Activated naive CD8-positive, alpha-beta T cell treated with anti-CD3 and anti-CD28 coated beads, Interleukin-2, amount 50 U/mL, for 24 hours (primary cell): ENCODE data around the gene ARHGAP6.
A peak's percentile ranks its signal among the peaks of the same experiment; 100 is the strongest.
"Not testable (repeated sequence)": the region's sequence is repeated elsewhere in the genome, so short reads cannot be mapped to it uniquely, and the experiment has no call there.

Source experiments
- ATAC-seq: fragments of 150-1000 bp; cut with Tn5 transposase; one replicate; pipeline ENCODE4 v1.10.0; 2021
- DNase-seq: peaks from one replicate; pipeline ENCODE4 v3.0.0; 2021
- H3K27ac Mint-ChIP-seq: one replicate; pipeline ENCODE4 v1.8.0; 2021; ENCODE audit warnings: mild to moderate bottlenecking, mixed read lengths
- H3K27me3 Mint-ChIP-seq: one replicate; pipeline ENCODE4 v1.8.0; 2021; ENCODE audit warnings: mixed read lengths
- H3K36me3 Mint-ChIP-seq: one replicate; pipeline ENCODE4 v1.8.0; 2021; ENCODE audit warnings: low read depth, mixed read lengths
- H3K4me1 Mint-ChIP-seq: one replicate; pipeline ENCODE4 v1.8.0; 2021; ENCODE audit warnings: mixed read lengths
- H3K4me3 Mint-ChIP-seq: one replicate; pipeline ENCODE4 v1.8.0; 2021; ENCODE audit warnings: mild to moderate bottlenecking, moderate library complexity, mixed read lengths
- H3K9me3 Mint-ChIP-seq: one replicate; pipeline ENCODE4 v1.8.0; 2021; ENCODE audit warnings: mixed read lengths

ARHGAP6 gene

DNA sequence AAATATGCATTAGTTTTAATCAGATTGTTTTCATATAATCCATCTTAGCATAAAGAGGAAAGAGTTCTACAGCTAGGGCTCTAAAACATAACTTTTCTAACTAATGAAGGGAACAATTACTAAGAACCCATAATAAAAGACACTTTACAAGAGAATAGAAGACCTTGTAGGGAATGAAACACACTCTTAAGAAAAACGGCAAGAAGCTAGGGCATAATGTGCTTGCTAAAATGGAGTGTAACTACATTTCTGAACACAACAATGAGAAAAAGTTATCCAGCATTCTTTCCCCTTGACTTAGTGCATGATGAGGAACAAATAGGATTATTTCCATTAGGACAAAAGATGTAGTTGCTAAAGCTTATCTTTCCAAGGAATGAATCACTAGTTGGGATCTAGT, 54.6 kb downstream of the ARHGAP6 start:
- no peaks in the 10 kb centered on the region for H3K36me3 Mint-ChIP-seq
- DNase-seq, result no peak
- no peaks in the 10 kb centered on the region for H3K9me3 Mint-ChIP-seq
- H3K27me3 Mint-ChIP-seq, result peaks cover 2% of the 10 kb centered on the region
- ATAC-seq, result no peak
- no peak overlapping the region for H3K27ac Mint-ChIP-seq
- no peak overlapping the region for H3K4me3 Mint-ChIP-seq
- H3K4me1 Mint-ChIP-seq, result no peaks in the 10 kb centered on the region

DNA sequence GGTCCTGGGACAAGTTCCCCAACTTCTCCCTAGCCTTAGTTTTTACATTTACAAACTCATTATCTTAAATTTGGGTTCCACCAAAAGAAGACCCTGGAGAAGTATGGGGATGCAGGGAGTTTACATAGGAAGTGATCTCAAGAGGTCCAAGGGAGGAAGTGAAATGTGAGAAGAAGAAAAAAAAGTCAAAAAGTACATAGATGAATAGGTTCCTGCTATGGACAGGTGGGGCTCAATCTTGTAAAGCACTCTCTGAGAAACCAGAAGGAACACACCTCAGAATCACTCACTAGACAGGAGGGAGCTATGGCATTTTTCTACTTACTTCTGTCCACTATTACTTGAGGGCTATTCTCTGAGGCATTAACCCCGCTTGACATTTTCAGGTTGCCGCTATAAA, 56.6 kb downstream of the ARHGAP6 start:
- H3K4me3 Mint-ChIP-seq, result no peak overlapping the region
- no peak overlapping the region for H3K27ac Mint-ChIP-seq
- no peak for DNase-seq
- H3K36me3 Mint-ChIP-seq, result no peaks in the 10 kb centered on the region
- peaks cover 2% of the 10 kb centered on the region for H3K27me3 Mint-ChIP-seq
- no peaks in the 10 kb centered on the region for H3K9me3 Mint-ChIP-seq
- no peak for ATAC-seq
- H3K4me1 Mint-ChIP-seq, result no peaks in the 10 kb centered on the region

DNA sequence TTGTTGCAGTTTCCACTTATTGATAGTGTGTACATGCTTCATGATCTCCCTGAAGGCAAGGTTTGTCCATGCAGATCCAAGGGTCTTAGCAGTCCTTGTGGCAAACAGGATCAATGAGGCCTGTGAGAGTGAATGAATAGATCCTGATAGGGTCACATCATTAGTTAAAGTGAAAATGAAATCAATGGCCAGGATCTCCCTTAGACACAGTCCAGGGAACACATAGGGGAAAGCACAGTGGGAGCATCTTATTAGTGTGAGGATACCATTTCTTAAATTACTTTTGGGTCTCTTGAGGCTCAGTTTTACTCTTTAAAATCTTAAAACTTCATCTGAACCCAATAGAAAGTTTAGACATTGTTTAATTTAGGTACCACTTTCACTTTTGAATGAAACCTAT, 59.3 kb downstream of the ARHGAP6 start:
- Mint-ChIP-seq H3K4me1 (no peaks in the 10 kb centered on the region), H3K9me3 (no peaks in the 10 kb centered on the region), H3K27ac (no peak overlapping the region), H3K36me3 (no peaks in the 10 kb centered on the region), H3K4me3 (no peak overlapping the region), H3K27me3 (no peaks in the 10 kb centered on the region)
- no peak for ATAC-seq
- no peak for DNase-seq

- H3K4me1 Mint-ChIP-seq, result no peaks in the 10 kb centered on the region
- H3K4me3 Mint-ChIP-seq, result no peak overlapping the region
- no peaks in the 10 kb centered on the region for H3K9me3 Mint-ChIP-seq
- no peak overlapping the region for H3K27ac Mint-ChIP-seq
- H3K27me3 Mint-ChIP-seq, result no peaks in the 10 kb centered on the region
- no peak for DNase-seq
- H3K36me3 Mint-ChIP-seq, result no peaks in the 10 kb centered on the region
- ATAC-seq, result no peak
Observed at GRCh38 chrX:11600578-11600977, 65.1 kb downstream of the ARHGAP6 start.

DNA sequence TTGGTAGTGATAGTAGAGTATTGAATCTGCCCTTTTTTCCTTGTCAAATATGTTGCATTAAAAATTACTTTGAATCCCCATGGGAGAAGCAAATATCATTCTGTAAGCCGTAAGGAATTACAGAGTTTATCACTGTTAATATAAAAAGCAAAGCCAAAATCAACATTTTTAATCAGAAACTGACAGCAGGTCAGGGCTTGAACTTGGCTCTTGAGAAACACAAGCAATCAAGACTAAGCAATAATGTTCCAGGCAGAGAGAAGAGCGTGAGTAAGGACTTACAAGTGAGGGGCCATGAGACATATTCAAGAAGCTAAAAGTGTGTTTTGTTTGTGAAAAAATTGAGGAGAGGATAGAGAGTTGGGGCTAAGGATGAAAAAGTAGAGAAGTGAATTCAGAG, 68.2 kb downstream of the ARHGAP6 start:
- ATAC-seq, result no peak
- H3K9me3 Mint-ChIP-seq, result no peaks in the 10 kb centered on the region
- H3K36me3 Mint-ChIP-seq, result no peaks in the 10 kb centered on the region
- DNase-seq, result no peak
- H3K4me1 Mint-ChIP-seq, result no peaks in the 10 kb centered on the region
- H3K4me3 Mint-ChIP-seq, result no peak overlapping the region
- H3K27me3 Mint-ChIP-seq, result no peaks in the 10 kb centered on the region
- no peak overlapping the region for H3K27ac Mint-ChIP-seq

DNA sequence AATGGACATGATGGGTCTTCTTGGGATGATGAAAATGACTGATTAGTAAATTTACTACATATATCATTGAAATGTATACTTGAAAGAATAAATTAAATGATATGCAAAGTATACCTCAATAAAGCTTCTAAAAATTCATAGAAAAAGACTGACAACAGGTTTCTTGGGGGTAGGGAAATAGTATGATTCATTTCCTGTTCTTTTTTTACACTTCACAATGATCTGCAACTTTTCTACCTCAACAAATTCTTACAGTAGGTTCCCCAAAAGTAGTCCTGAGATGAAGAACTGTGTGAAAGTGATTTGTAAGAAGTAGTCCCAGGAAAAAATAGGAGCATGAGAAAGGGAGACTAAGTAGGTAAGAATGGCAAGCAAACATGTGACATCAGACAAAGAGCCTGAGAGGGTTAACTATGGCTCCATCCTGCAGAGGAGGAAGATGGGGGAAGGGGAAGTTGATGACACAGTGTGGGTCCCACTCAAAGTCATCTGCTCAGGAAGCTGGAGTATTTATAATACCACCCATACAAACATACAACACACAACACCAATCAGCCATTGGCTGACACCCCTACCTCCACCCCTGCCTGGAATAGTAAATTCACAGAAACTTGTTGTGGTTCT, 73.9 kb downstream of the ARHGAP6 start:
- no peak for DNase-seq
- no peak overlapping the region for H3K4me3 Mint-ChIP-seq
- H3K36me3 Mint-ChIP-seq, result no peaks in the 10 kb centered on the region
- H3K4me1 Mint-ChIP-seq, result peaks cover 18% of the 10 kb centered on the region
- H3K27ac Mint-ChIP-seq, result peak overlapping the region; percentile 79
- H3K27me3 Mint-ChIP-seq, result peaks cover under 1% of the 10 kb centered on the region
- peak; percentile 65 for ATAC-seq
- no peaks in the 10 kb centered on the region for H3K9me3 Mint-ChIP-seq

GRCh38 chrX:11589641-11590040, 76.1 kb downstream of the ARHGAP6 start:
- peaks cover 2% of the 10 kb centered on the region for H3K27me3 Mint-ChIP-seq
- peaks cover 18% of the 10 kb centered on the region for H3K4me1 Mint-ChIP-seq
- DNase-seq (no peak), ATAC-seq (peak; percentile 46)
- no peaks in the 10 kb centered on the region for H3K9me3 Mint-ChIP-seq
- no peak overlapping the region for H3K27ac Mint-ChIP-seq
- H3K36me3 Mint-ChIP-seq, result no peaks in the 10 kb centered on the region
- H3K4me3 Mint-ChIP-seq, result no peak overlapping the region

GRCh38 chrX:11588097-11588496, 77.6 kb downstream of the ARHGAP6 start:
- Mint-ChIP-seq H3K9me3 (no peaks in the 10 kb centered on the region), H3K27ac (no peak overlapping the region), H3K4me1 (peaks cover 18% of the 10 kb centered on the region), H3K36me3 (no peaks in the 10 kb centered on the region), H3K4me3 (no peak overlapping the region), H3K27me3 (peaks cover 2% of the 10 kb centered on the region)
- ATAC-seq (no peak), DNase-seq (no peak)

DNA sequence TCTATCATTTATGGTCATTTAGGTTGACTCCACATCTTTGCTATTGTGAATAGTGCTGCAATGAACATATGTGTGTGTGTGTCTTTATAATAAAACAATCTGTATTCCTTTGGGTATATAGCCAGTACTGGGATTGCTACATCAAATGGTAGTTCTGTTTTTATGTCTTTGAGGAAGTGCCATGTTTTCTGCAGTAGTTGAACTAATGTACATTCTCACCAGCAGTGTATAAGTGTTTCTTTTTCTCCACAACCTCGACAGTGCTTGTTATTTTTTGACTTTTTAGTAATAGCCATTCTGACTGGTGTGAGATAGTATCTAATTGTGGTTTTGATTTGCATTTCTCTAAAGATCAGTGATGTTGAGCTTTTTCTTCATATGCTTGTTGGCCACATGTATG, 80.5 kb downstream of the ARHGAP6 start:
- ATAC-seq, result no peak
- Mint-ChIP-seq H3K36me3 (no peaks in the 10 kb centered on the region), H3K4me3 (no peak overlapping the region), H3K27ac (no peak overlapping the region), H3K4me1 (peaks cover 7% of the 10 kb centered on the region), H3K9me3 (no peaks in the 10 kb centered on the region), H3K27me3 (peaks cover 2% of the 10 kb centered on the region)
- DNase-seq, result no peak

DNA sequence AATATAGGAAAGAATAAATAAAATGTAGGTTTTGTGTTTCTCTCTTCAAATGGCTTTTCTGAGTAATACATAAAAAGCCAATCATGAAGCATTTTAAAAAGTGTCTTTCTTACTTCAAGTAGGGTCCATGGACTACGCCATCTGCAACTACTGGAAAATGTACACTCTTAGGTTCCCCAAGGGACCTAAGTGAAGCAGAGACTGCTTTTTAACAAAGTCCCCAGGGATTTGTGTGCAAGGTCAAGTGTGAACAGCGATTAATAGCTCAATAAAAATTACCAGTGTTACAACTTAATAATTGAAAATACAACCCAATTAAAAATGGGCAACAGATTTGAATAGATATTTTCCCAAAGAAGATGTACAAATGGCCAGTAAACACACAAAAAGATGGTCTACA, 84.9 kb downstream of the ARHGAP6 start:
- Mint-ChIP-seq H3K9me3 (no peaks in the 10 kb centered on the region), H3K27me3 (no peaks in the 10 kb centered on the region), H3K36me3 (no peaks in the 10 kb centered on the region), H3K4me3 (no peak overlapping the region), H3K27ac (no peak overlapping the region), H3K4me1 (peaks cover 3% of the 10 kb centered on the region)
- ATAC-seq (no peak), DNase-seq (no peak)

- peak; percentile 57 for ATAC-seq
- no peak for DNase-seq
- no peak overlapping the region for H3K27ac Mint-ChIP-seq
- peaks cover 3% of the 10 kb centered on the region for H3K4me1 Mint-ChIP-seq
- H3K9me3 Mint-ChIP-seq, result no peaks in the 10 kb centered on the region
- H3K27me3 Mint-ChIP-seq, result no peaks in the 10 kb centered on the region
- no peak overlapping the region for H3K4me3 Mint-ChIP-seq
- H3K36me3 Mint-ChIP-seq, result no peaks in the 10 kb centered on the region
Observed at GRCh38 chrX:11579636-11580600, 85.8 kb downstream of the ARHGAP6 start.

- not testable (repeated sequence) for H3K4me1 Mint-ChIP-seq, H3K27ac Mint-ChIP-seq, H3K4me3 Mint-ChIP-seq, ATAC-seq, H3K9me3 Mint-ChIP-seq, H3K36me3 Mint-ChIP-seq, DNase-seq, H3K27me3 Mint-ChIP-seq
Observed at GRCh38 chrX:11578301-11578700, 87.4 kb downstream of the ARHGAP6 start.

GRCh38 chrX:11577603-11578002, 88.1 kb downstream of the ARHGAP6 start:
- no peak overlapping the region for H3K4me3 Mint-ChIP-seq
- H3K4me1 Mint-ChIP-seq, result peaks cover 3% of the 10 kb centered on the region
- no peak for ATAC-seq
- no peak overlapping the region for H3K27ac Mint-ChIP-seq
- H3K27me3 Mint-ChIP-seq, result no peaks in the 10 kb centered on the region
- DNase-seq, result no peak
- H3K9me3 Mint-ChIP-seq, result no peaks in the 10 kb centered on the region
- H3K36me3 Mint-ChIP-seq, result no peaks in the 10 kb centered on the region

GRCh38 chrX:11575332-11575731, 90.4 kb downstream of the ARHGAP6 start:
- H3K4me3 Mint-ChIP-seq, result no peak overlapping the region
- no peak for ATAC-seq

GRCh38 chrX:11567528-11568220, 98.0 kb downstream of the ARHGAP6 start:
- no peak for ATAC-seq
- Mint-ChIP-seq H3K27me3 (peaks cover 2% of the 10 kb centered on the region), H3K4me3 (no peak overlapping the region), H3K4me1 (no peaks in the 10 kb centered on the region), H3K9me3 (no peaks in the 10 kb centered on the region), H3K36me3 (no peaks in the 10 kb centered on the region), H3K27ac (no peak overlapping the region)
- no peak for DNase-seq

More at GRCh38 chrX:11575332-11575731, 90.4 kb downstream of the ARHGAP6 start:
- H3K27me3 Mint-ChIP-seq, result no peaks in the 10 kb centered on the region
- no peak overlapping the region for H3K27ac Mint-ChIP-seq
- H3K36me3 Mint-ChIP-seq, result no peaks in the 10 kb centered on the region
- H3K9me3 Mint-ChIP-seq, result no peaks in the 10 kb centered on the region
- no peak for DNase-seq
- H3K4me1 Mint-ChIP-seq, result peaks cover 3% of the 10 kb centered on the region
